Activated naive CD4-positive, alpha-beta T cell treated with Interleukin-2 at 50 U/mL for 16 hours (primary cell): ENCODE measurements around the gene IL9.
A peak's percentile ranks its signal among the peaks of the same experiment; 100 is the strongest.

Experiments used
- DNase-seq: peaks from one replicate; pipeline ENCODE4 v3.0.0-alpha.2; 2020

IL9 gene

GRCh38 chr5:135890867-135891266 is 4.8 kb downstream of the IL9 start:
- peak; percentile 41 for DNase-seq

- DNase-seq = no peak
These were observed 5.3 kb downstream of the IL9 start for GRCh38 chr5:135890296-135890695.

GRCh38 chr5:135887881-135888614 is 7.6 kb downstream of the IL9 start:
- DNase-seq = no peak

GRCh38 chr5:135887447-135887864 is 8.2 kb downstream of the IL9 start:
- DNase-seq = peak; percentile 65

- no peak for DNase-seq
These were observed 9.5 kb downstream of the IL9 start for GRCh38 chr5:135886136-135886535.

- no peak for DNase-seq
These were observed 10.6 kb downstream of the IL9 start for GRCh38 chr5:135885031-135885430.

GRCh38 chr5:135883441-135883840 is 12.2 kb downstream of the IL9 start:
- no peak for DNase-seq

- no peak for DNase-seq
These were observed 12.6 kb downstream of the IL9 start for GRCh38 chr5:135883026-135883425.

- no peak for DNase-seq
These were observed 13.8 kb downstream of the IL9 start for GRCh38 chr5:135881819-135882218.

GRCh38 chr5:135881244-135881643 is 14.4 kb downstream of the IL9 start:
- DNase-seq = no peak

- DNase-seq = no peak
These were observed 14.8 kb downstream of the IL9 start for GRCh38 chr5:135880801-135881200.

- no peak for DNase-seq
These were observed 15.4 kb downstream of the IL9 start for GRCh38 chr5:135880278-135880677.

GRCh38 chr5:135879591-135879990 is 16.1 kb downstream of the IL9 start:
- no peak for DNase-seq

GRCh38 chr5:135878156-135878620 is 17.5 kb downstream of the IL9 start:
- no peak for DNase-seq

GRCh38 chr5:135877570-135878155 is 18.0 kb downstream of the IL9 start:
- no peak for DNase-seq

- no peak for DNase-seq
These were observed 19.5 kb downstream of the IL9 start for GRCh38 chr5:135876146-135876545.

GRCh38 chr5:135875567-135875966 is 20.1 kb downstream of the IL9 start:
- no peak for DNase-seq

GRCh38 chr5:135874461-135874860 is 21.2 kb downstream of the IL9 start:
- DNase-seq = no peak

GRCh38 chr5:135873831-135874230 is 21.8 kb downstream of the IL9 start:
- no peak for DNase-seq

- DNase-seq = no peak
These were observed 24.2 kb downstream of the IL9 start for GRCh38 chr5:135871268-135871915.

- no peak for DNase-seq
These were observed 25.7 kb downstream of the IL9 start for GRCh38 chr5:135869935-135870334.

GRCh38 chr5:135869276-135869675 is 26.4 kb downstream of the IL9 start:
- DNase-seq = no peak

GRCh38 chr5:135868681-135869080 is 27.0 kb downstream of the IL9 start:
- no peak for DNase-seq

GRCh38 chr5:135867599-135867998 is 28.0 kb downstream of the IL9 start:
- no peak for DNase-seq
